HL-60 (cell line): Measurements from ENCODE around the gene SRCIN1.

ENCODE experiments used
- DNase-seq, 2 experiments: peaks; one replicate each; pipeline ENCODE4 v3.0.0-alpha.2; 2010 to 2020; ENCODE audit warnings: low read depth in 1 of 2, low spot score in 1 of 2
- H3K27ac ChIP-seq: fragments of 250-450 bp; sonication (Bioruptor Pico); replicated peaks from 2 replicates; pipeline ENCODE4 v1.5.1; 2020; ENCODE audit warnings: mild to moderate bottlenecking, moderate library complexity
- H3K27me3 ChIP-seq: fragments of 250-450 bp; sonication (Bioruptor Pico); 2 replicates; pipeline ENCODE4 v1.5.1; 2021; ENCODE audit warnings: mild to moderate bottlenecking, moderate library complexity; ENCODE audit not compliant: insufficient read depth, poor library complexity, severe bottlenecking
- H3K4me3 ChIP-seq: replicated peaks from 2 replicates; pipeline ENCODE4 v1.5.1; 2011; ENCODE audit warnings: mild to moderate bottlenecking, control low read depth, low read length; ENCODE audit not compliant: insufficient read depth
- CTCF ChIP-seq: IDR thresholded peaks from one replicate; pipeline ENCODE4 v1.5.1; 2011; ENCODE audit warnings: low read length, control low read depth, inconsistent platforms; ENCODE audit not compliant: insufficient read depth
- GABPA ChIP-seq: IDR thresholded peaks from 2 replicates; pipeline ENCODE4 v1.6.1; 2012; ENCODE audit warnings: low read depth
- POLR2AphosphoS5 ChIP-seq: IDR thresholded peaks from 2 replicates; pipeline ENCODE4 v1.6.1; 2012; ENCODE audit warnings: low read depth
- REST ChIP-seq: IDR thresholded peaks from 2 replicates; pipeline ENCODE4 v1.6.1; 2012; ENCODE audit warnings: low read depth; ENCODE audit not compliant: insufficient replicate concordance
- SPI1 ChIP-seq: IDR thresholded peaks from 2 replicates; pipeline ENCODE4 v1.6.1; 2012; ENCODE audit warnings: low read depth, mild to moderate bottlenecking, borderline replicate concordance

The SRCIN1 gene

GRCh38 chr17:38585918-38586529, 19.7 kb downstream of the SRCIN1 start:
- no peak for DNase-seq
- no peak for TF ChIP-seq POLR2AphosphoS5
- Histone ChIP-seq H3K27ac (no peak overlapping the region), H3K4me3 (no peak overlapping the region), H3K27me3 (peaks cover 31% of the 10 kb centered on the region)

- no peak for DNase-seq
- TF ChIP-seq CTCF (no peak), GABPA (no peak), POLR2AphosphoS5 (no peak), REST (no peak), SPI1 (no peak)
- no peak overlapping the region for H3K4me3 ChIP-seq
- H3K27ac ChIP-seq: no peak overlapping the region
- H3K27me3 ChIP-seq: peaks cover 30% of the 10 kb centered on the region
Measured at GRCh38 chr17:38585056-38585917, 20.5 kb downstream of the SRCIN1 start.

- Histone ChIP-seq H3K4me3 (no peak overlapping the region), H3K27ac (no peak overlapping the region), H3K27me3 (peaks cover 30% of the 10 kb centered on the region)
Measured at GRCh38 chr17:38584350-38584925, 21.3 kb downstream of the SRCIN1 start.

GRCh38 chr17:38583828-38584349, 21.9 kb downstream of the SRCIN1 start:
- TF ChIP-seq REST: no peak
- no peak for TF ChIP-seq SPI1
- no peak for TF ChIP-seq GABPA
- no peak for TF ChIP-seq POLR2AphosphoS5
- no peak for TF ChIP-seq CTCF
- no peak overlapping the region for H3K4me3 ChIP-seq

More at GRCh38 chr17:38584350-38584925, 21.3 kb downstream of the SRCIN1 start:
- TF ChIP-seq GABPA (no peak), CTCF (peak; percentile 90)
- DNase-seq: peak in 1 of 2 experiments; percentile 54

More at GRCh38 chr17:38583828-38584349, 21.9 kb downstream of the SRCIN1 start:
- Histone ChIP-seq H3K27ac (no peak overlapping the region), H3K27me3 (peaks cover 33% of the 10 kb centered on the region)
- DNase-seq: no peak
